ENCODE measurements around the gene ZNF217. TPM values are rescaled to one million over a fixed set of nuclear protein-coding genes. Genes with fewer than 3 reads are reported as not detected.

The ZNF217 gene
- total and polyA plus RNA-seq, 2 of the 8 experiments (the other 6 are each of a cell fraction or from before 2014, with no cell fraction given) = 15.3 to 87.9 TPM

DNA sequence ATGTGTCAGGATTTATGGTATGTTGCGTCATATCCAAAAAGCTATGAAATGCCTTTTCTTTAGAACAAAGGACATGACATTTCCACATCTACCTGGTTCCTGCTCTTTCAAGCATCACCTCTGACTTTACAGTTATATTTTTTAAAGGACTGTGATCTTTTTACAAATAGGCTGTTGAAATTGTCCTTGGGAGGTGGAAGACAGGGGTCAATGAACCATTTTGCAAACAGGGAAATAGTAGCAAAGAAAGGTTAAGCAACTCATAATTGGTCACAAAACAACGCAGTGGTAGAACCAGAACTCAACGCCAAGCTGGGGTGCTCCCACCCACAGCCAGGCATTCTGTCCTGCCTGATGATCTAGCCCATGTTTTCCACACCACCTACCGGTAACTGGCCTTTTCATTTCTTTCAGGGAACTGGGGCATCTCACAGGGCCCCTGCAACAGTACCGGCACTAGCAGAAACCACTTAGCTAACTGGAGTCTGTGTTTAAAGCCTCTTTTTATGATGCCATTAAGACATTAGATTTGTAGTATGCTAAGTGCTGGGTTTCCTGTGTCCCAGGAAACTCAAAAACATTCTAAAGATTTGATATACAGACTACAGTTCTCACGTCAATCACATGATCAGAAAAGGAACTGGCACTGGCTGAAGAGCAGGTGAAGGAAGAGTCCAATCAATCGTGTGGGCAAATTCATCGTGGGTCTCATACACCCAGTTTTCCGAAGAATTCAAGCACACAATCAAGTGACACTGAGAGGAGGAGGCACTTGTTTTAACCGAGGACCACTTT is 13.9 kb downstream of the ZNF217 start:
- CTCF ChIA-PET (ENCODE audit: partially characterized antibody) = interaction anchor here (0.6 to 5.0 kb wide), 12 partner anchors 11 to 360 kb away, joined by 3 to 30 read pairs (median 3); no protein-coding TSS in a partner anchor
- H3K56ac ChIP-seq (replicated peaks; ENCODE audit: insufficient read length, low read depth, low read length) = no peak overlapping the region
- peaks cover 30 to 34% of the 10 kb centered on the region in 2 experiments for H4K20me1 ChIP-seq (replicated peaks in 1 of 2; ENCODE audit: control insufficient read depth in 1 of 2, insufficient read depth in 2 of 2, low read length in 2 of 2)
- no peak overlapping the region; a peak in 2 of 8 replicates for H3K4me3 ChIP-seq (ENCODE audit: extremely low read depth in 1 of 4, insufficient read depth in 2 of 4, low read depth in 3 of 4, low read length in 4 of 4)
- H3K9ac ChIP-seq (replicated peaks in 1 of 4; ENCODE audit: extremely low read depth in 1 of 4, low read depth in 3 of 4, low read length in 3 of 4) = no peak overlapping the region
- WGBS, 2 experiments (ENCODE audit: extremely low coverage in 1 of 2, insufficient coverage in 1 of 2, insufficient read length in 1 of 2, insufficient replicate concordance in 2 of 2, low coverage in 1 of 2, low lambda C conversion rate in 2 of 2, missing lambda C conversion rate in 1 of 2) = 86% methylated on average over 10 of the region's 10 CpGs; no CpG with 5 or more reads in 1 of the 2 experiments
- H2BK12ac ChIP-seq (ENCODE audit: low read depth, low read length) = no peak overlapping the region
- H2BK5ac ChIP-seq (ENCODE audit: low read depth, low read length) = no peak overlapping the region
- peaks cover 1 to 13% (median 9%) of the 10 kb centered on the region in 4 experiments; a peak in 4 of 7 replicates for H3K4me1 ChIP-seq (replicated peaks in 1 of 4; ENCODE audit: control insufficient read depth in 3 of 4, insufficient read depth in 4 of 4, low read length in 3 of 4)
- no peak overlapping the region; the same call in 1 of the 2 replicates for H4K8ac ChIP-seq (ENCODE audit: extremely low read depth, insufficient read depth, low read length)
- POLR2A ChIA-PET (ENCODE audit: partially characterized antibody) = interaction anchor here (1.2 to 2.4 kb wide), 2 partner anchors 12 to 360 kb away, joined by 3 to 8 read pairs; no protein-coding TSS in a partner anchor
- no peak overlapping the region for H4K91ac ChIP-seq (replicated peaks; ENCODE audit: insufficient read length, low read length)
- no peak overlapping the region for H2BK20ac ChIP-seq (ENCODE audit: low read length)
- no peaks in the 10 kb centered on the region for H3K27me3 ChIP-seq (replicated peaks in 1 of 4; ENCODE audit: control insufficient read depth in 3 of 4, extremely low read depth in 1 of 4, insufficient read depth in 3 of 4, low read length in 3 of 4)
- no peak overlapping the region for H2AFZ ChIP-seq (ENCODE audit: low read length)
- H3K36me3 ChIP-seq (ENCODE audit: control insufficient read depth in 2 of 4, insufficient read depth in 4 of 4, low read length in 3 of 4) = peaks cover 37 to 74% (median 50%) of the 10 kb centered on the region in 4 experiments
- H3K79me1 ChIP-seq (ENCODE audit: low read depth, low read length) = peaks cover 3% of the 10 kb centered on the region; the same call in 1 of the 2 replicates
- no peak overlapping the region for H3K23ac ChIP-seq (ENCODE audit: insufficient read length)
- H3K18ac ChIP-seq (ENCODE audit: extremely low read depth, low read length) = no peak overlapping the region
- H2AK5ac ChIP-seq (ENCODE audit: low read depth, low read length) = no peak overlapping the region
- H3K4ac ChIP-seq (replicated peaks; ENCODE audit: insufficient read length, low read depth, low read length) = no peak overlapping the region
- TF ChIP-seq POLR2A (IDR thresholded peaks at IDR 0.05; ENCODE audit: control extremely low read depth in 1 of 2, low read depth in 2 of 2, low read length in 2 of 2) = 0 out of 3 replicates have a peak, but pooled peaks of 1 of the 2 experiments have one; percentile 30
- TF ChIP-seq CEBPB (IDR thresholded peaks at IDR 0.05; ENCODE audit: low read depth, low read length) = peak; percentile 83
- no peak for TF ChIP-seq SRF (IDR thresholded peaks at IDR 0.05; ENCODE audit: low read depth, low read length)
- H2BK120ac ChIP-seq (replicated peaks; ENCODE audit: low read depth, low read length) = no peak overlapping the region
- H3K79me2 ChIP-seq (ENCODE audit: control insufficient read depth in 1 of 2, insufficient read depth in 2 of 2, low read length in 2 of 2) = peaks cover 45 to 99% of the 10 kb centered on the region in 2 experiments
- DNase-seq (ENCODE audit: low read depth in 1 of 2, low spot score in 2 of 2) (no peak), FAIRE-seq (no peak)
- no peaks in the 10 kb centered on the region for H3K23me2 ChIP-seq (ENCODE audit: low read depth, low read length)
- H2BK15ac ChIP-seq (ENCODE audit: low read length) = no peak overlapping the region
- H3K14ac ChIP-seq (ENCODE audit: insufficient read length) = no peak overlapping the region
- no peak overlapping the region for H4K5ac ChIP-seq (ENCODE audit: insufficient read length, low read depth, low read length)
- no peaks in the 10 kb centered on the region for H3K9me3 ChIP-seq (ENCODE audit: insufficient read depth in 2 of 2, low read depth in 1 of 2, low read length in 1 of 2)
- H3K4me2 ChIP-seq (ENCODE audit: insufficient read depth in 1 of 2, low read depth in 2 of 2, low read length in 2 of 2) = peak overlapping the region in 1 of 2 experiments; percentile 2; a peak in 1 of 4 replicates
- no peak overlapping the region for H3K27ac ChIP-seq (ENCODE audit: low read depth, low read length)

All from H1 (cell line).